Stimulated activated effector memory CD8-positive, alpha-beta T cell treated with anti-CD3 and anti-CD28 coated beads, Interleukin-12 subunit alpha, Interleukin-12 subunit beta, amount 100 ng/mL, for 72 hours (primary cell): ENCODE measurements around the gene TPPP3.

Experiments
- ATAC-seq: fragments of 150-1000 bp; cut with Tn5 transposase; 2 replicates; pipeline ENCODE4 v1.10.0; 2021
- DNase-seq, 2 donors: peaks; one replicate each; pipeline ENCODE4 v3.0.0; 2021 to 2022; ENCODE audit warnings: low spot score in 2 of 2
- H3K27ac Mint-ChIP-seq: one replicate; pipeline ENCODE4 v1.8.0; 2022; ENCODE audit warnings: mild to moderate bottlenecking, mixed read lengths
- H3K36me3 Mint-ChIP-seq: one replicate; pipeline ENCODE4 v1.8.0; 2022; ENCODE audit warnings: mild to moderate bottlenecking, mixed read lengths
- H3K4me1 Mint-ChIP-seq: one replicate; pipeline ENCODE4 v1.8.0; 2022; ENCODE audit warnings: mixed read lengths
- H3K4me3 Mint-ChIP-seq: one replicate; pipeline ENCODE4 v1.8.0; 2022; ENCODE audit warnings: mild to moderate bottlenecking, mixed read lengths
- H3K9me3 Mint-ChIP-seq: one replicate; pipeline ENCODE4 v1.8.0; 2022; ENCODE audit warnings: mixed read lengths

Gene TPPP3

DNA sequence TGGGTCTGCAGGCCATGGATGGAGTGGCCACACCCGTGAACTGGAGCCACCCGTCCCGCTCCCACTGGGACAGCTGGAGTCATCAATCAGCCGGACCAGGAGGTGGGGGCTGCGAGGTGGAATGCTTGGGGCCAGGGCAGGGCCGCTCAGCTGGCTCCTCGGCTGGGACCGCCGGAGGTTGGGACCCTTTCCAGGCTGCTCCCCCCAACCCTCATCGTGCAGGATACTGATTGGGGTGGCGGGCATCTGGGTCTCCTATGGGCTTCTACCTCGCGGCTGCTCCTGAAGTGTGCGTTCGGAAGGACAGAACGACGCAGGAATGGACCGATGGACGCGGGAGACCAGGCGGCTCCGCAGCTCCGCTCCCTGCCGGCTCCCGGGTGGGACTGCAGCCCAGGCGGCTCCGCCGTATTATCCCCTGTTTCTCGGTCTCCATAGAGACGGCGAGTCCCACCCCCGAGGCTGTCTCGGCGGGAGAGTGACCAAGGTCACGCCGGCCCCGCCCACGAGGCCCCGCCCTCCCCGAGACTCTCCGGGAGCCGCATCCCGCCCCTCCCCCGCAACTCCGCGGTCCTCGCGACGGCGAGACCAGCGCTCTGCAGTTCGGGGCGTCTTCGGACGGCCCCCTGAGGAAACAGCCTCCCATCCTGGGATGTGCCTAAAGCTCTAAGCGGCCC is at the start of gene TPPP3:
TPPP3 (minus strand) TSS at position 388 of the 677 bp plus-strand sequence. CDS start 2,387 bp downstream, outside the sequence.
- peak within 1 kb of the TSS; percentile 72 for H3K4me3 Mint-ChIP-seq
- ATAC-seq = peak; percentile 59
- peak in 1 of 2 donors; percentile 33 for DNase-seq
- H3K9me3 Mint-ChIP-seq = no peaks in the 10 kb centered on the region
- H3K27ac Mint-ChIP-seq = peak within 1 kb of the TSS; percentile 54
- H3K4me1 Mint-ChIP-seq = peaks cover 9% of the 10 kb centered on the region
- peaks cover 5% of the 10 kb centered on the region for H3K36me3 Mint-ChIP-seq

DNA sequence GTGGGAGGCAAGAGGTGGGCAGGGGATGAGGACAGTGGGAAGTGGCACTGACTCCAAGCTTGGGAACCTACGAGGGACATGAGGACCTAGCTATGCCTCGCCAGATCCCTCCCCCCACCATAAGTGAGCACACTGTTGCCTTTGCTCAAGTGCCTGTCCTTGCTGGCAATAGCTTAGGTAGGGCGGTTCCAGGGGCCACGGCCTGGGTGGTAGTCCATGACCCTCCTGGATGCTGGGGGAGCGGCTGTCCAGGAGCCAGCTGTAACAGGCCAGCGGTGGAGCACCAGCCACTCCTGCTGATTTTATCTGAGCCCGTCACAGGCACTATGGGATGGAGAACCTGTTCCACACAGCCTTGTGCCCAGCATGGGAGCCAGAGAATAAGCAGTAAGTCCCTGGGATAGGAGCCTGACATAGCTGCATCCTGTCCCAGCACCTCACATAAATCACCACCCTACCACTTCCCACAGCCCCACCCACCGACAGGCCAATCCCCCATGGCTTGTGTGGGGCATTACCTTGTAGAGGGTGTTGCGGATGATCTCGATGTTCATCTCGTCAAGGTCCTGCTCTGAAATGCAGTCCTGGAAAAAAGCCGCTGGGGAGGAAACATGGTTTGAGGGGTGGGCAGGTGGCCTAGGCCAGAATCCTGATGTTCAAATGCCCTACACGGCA is 49.4 kb upstream of the TPPP3 start:
- H3K4me3 Mint-ChIP-seq = no peak overlapping the region
- H3K9me3 Mint-ChIP-seq = no peaks in the 10 kb centered on the region
- H3K4me1 Mint-ChIP-seq = peaks cover 28% of the 10 kb centered on the region
- no peak for ATAC-seq
- H3K36me3 Mint-ChIP-seq = peaks cover 31% of the 10 kb centered on the region
- no peak overlapping the region for H3K27ac Mint-ChIP-seq
- no peak for DNase-seq

DNA sequence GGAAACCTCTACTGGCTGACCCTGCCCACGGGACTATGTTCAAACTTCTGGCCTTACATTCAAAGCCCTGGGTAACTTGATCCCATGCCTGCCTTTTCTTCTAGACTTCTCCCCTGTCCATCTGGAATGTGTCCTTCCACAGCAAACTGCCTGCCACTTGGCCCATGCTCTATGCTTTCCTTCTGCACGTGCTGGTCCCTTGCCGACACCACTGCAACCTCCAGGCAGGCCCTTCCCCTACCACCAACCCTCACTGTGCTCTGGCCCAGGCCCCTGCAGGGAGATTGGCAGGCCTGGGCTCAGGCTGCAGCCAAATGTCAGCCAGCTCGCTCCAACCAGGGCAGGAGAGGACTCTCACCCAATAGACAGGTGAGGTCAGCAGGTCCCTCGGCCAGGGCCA is 48.6 kb upstream of the TPPP3 start:
- H3K4me3 Mint-ChIP-seq = no peak overlapping the region

DNA sequence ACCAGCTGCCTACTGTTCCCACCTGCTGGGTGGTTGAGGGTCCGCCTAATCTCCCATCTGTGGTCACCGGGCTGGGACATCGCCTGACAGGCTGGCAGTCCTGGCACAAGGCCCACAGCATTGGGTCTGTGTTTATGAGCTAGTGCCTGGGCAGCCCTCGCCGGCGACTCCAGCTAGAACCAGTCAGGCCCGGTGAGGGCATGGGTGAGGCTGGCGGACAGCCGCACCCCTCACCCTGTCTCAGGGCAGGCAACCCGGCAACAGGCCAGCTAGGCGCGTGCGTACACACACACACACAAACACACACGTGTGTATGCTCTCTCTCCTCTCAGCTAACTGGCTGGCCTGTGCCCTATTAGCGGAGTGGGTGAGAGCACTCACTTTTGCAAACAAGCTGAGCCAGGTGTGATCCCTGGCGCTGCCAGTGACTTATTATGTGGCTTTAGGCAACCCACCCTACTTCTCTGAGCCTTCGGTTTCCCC is 48.0 kb upstream of the TPPP3 start:
- H3K4me3 Mint-ChIP-seq = no peak overlapping the region
- ATAC-seq (no peak), DNase-seq (no peak)
- H3K9me3 Mint-ChIP-seq = no peaks in the 10 kb centered on the region
- H3K4me1 Mint-ChIP-seq = peaks cover 28% of the 10 kb centered on the region
- peaks cover 35% of the 10 kb centered on the region for H3K36me3 Mint-ChIP-seq
- H3K27ac Mint-ChIP-seq = peak overlapping the region; percentile 63

More for the DNA sequence above, 48.6 kb upstream of the TPPP3 start:
- ATAC-seq (no peak), DNase-seq (no peak)
- Mint-ChIP-seq H3K27ac (peak overlapping the region; percentile 63), H3K4me1 (peaks cover 31% of the 10 kb centered on the region), H3K36me3 (peaks cover 35% of the 10 kb centered on the region), H3K9me3 (no peaks in the 10 kb centered on the region)

DNA sequence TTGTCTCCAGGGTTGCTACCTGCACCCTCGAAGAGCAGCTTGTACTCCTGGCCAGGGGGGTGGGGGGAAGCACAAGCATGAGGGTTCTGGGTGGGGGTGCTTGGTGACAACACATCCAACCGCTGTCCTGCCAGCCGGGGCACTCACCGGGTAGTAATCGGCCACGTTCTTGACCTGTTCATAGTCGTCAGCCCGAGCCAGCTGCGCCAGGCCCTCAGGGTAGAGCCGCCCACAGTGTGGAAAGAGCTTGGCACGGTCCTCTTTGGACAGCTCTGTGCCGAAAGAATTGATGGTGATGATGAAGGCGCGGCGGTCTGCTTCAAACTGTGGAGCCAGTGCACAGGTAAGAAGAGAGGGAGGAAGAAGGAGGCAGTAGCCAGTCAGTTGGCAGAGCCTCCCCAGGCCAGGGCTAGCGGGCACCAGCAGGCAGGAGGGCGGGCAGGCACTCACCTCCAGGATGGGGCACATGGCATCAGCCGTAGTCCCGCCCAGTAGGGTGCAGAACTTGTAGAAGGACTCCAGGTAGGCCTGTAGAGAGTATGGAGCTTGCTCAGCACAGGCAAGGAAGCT is 45.6 kb upstream of the TPPP3 start:
- peaks cover 33% of the 10 kb centered on the region for H3K36me3 Mint-ChIP-seq
- no peak overlapping the region for H3K4me3 Mint-ChIP-seq
- peak overlapping the region; percentile 88 for H3K27ac Mint-ChIP-seq
- DNase-seq (no peak), ATAC-seq (no peak)
- no peaks in the 10 kb centered on the region for H3K9me3 Mint-ChIP-seq
- H3K4me1 Mint-ChIP-seq = peaks cover 26% of the 10 kb centered on the region

DNA sequence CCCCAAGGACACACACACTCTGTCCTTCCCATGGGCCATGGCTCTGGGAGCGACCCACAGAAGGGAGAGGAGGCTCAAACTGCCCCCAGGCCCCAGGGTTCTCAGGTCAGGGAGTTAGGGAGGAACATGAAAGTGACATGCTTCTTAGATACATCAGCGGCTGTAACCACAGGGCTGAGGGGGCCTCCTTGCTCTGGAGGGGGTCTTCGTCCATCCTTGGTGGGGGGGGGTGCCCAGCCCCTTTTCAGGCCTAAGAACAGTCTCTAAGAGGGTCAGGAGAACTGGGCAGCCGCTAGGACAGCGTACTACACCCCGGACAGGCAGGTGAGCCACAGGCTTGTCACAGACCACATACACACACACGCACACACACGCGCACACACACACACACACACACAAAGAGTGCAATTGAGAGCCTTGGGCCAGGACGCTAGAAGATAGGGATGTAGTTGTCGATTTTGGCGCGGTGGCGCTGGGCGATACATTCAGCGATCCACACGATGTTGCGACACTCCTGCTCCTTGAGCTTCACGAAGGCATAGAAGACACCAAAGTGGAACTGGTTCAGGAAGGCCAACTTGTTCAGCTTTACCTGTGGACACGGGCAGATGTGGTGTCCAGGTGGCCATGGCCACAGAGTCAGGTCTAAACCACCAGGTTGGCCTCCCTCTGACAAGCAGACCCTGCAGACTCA is 44.9 kb upstream of the TPPP3 start:
- DNase-seq = no peak
- H3K4me1 Mint-ChIP-seq = peaks cover 26% of the 10 kb centered on the region
- peak overlapping the region; percentile 88 for H3K27ac Mint-ChIP-seq
- peaks cover 31% of the 10 kb centered on the region for H3K36me3 Mint-ChIP-seq
- no peaks in the 10 kb centered on the region for H3K9me3 Mint-ChIP-seq
- no peak for ATAC-seq
- H3K4me3 Mint-ChIP-seq = peak overlapping the region; percentile 34

DNA sequence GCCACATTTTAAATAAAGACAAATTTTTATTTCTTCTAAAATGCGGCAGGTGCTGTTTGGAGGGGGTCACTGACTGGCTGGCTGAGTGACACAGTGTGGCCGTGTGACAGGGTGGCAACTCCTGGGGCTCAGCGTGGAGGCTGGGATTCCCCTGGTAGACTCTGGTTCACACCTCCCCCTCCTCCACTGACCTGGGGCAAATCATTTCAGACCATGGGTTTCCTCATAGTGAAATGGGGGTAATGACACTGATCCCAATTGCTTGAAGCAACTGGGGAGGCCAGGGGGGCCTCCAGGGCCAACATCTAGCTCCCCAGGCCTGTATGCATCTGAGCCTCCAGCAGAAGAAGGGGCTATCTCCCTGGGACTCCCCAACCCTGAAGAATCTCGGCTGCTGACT is 44.2 kb upstream of the TPPP3 start:
- ATAC-seq (peak; percentile 89), DNase-seq (peak in 1 of 2 donors; percentile 68)
- Mint-ChIP-seq H3K9me3 (no peaks in the 10 kb centered on the region), H3K36me3 (peaks cover 31% of the 10 kb centered on the region), H3K27ac (peak overlapping the region; percentile 88), H3K4me3 (peak overlapping the region; percentile 34), H3K4me1 (peaks cover 26% of the 10 kb centered on the region)

DNA sequence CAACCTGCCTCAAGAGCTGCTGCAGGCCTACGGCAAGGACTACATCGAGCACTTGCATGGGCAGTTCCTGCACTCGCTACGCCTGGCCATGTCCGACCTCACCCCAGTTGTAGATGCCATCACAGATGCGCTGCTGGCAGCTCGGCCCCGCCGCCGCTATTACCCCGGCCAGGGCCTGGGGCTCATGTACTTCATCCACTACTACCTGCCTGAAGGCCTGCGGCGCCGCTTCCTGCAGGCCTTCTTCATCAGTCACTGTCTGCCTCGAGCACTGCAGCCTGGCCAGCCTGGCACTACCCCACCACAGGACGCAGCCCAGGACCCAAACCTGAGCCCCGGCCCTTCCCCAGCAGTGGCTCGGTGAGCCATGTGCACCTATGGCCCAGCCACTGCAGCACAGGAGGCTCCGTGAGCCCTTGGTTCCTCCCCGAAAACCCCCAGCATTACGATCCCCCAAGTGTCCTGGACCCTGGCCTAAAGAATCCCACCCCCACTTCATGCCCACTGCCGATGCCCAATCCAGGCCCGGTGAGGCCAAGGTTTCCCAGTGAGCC is 43.4 kb upstream of the TPPP3 start:
- no peaks in the 10 kb centered on the region for H3K9me3 Mint-ChIP-seq
- H3K27ac Mint-ChIP-seq = peak overlapping the region; percentile 88
- ATAC-seq (no peak), DNase-seq (no peak)
- peaks cover 28% of the 10 kb centered on the region for H3K36me3 Mint-ChIP-seq
- H3K4me1 Mint-ChIP-seq = peaks cover 26% of the 10 kb centered on the region
- no peak overlapping the region for H3K4me3 Mint-ChIP-seq

DNA sequence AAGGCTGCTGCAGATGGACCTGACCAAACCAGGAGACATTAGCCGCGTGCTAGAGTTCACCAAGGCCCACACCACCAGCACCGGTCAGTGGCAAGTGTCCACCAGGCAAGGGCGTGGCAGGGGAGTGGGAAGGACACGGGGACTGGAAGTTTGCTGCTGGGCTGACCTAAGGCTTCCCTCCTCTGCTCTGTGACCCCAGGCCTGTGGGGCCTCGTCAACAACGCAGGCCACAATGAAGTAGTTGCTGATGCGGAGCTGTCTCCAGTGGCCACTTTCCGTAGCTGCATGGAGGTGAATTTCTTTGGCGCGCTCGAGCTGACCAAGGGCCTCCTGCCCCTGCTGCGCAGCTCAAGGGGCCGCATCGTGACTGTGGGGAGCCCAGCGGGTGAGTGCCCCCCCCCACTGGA is 42.5 kb upstream of the TPPP3 start:
- Mint-ChIP-seq H3K36me3 (peaks cover 25% of the 10 kb centered on the region), H3K27ac (no peak overlapping the region)
- no peak for ATAC-seq

DNA sequence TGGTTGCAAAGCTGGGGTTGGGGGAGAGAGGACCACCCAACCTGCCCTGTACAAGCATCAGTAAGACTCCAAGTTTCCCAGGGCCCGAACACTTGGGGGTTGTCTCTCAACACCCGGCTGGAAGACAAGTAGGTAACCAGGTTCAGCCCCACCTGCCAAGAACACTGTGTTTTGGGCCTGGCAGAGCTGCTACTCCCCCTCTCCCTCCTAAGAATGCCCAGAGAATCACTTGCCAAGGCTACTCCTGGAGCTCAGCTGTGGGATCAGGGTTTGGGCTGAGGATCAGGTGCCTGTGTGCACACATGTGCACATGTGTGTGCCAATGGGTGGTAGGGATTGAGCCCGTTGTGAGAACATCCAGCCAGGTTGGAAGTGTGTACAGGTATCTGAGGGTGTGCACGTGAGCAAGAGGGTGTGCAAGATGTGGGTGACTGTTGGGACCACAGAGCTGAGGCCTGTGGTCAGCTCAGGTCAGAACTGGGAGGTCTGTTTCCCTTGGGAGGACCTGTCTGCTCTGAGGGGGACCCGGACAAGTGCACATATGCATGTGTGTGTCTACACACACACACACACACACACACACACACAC is 39.9 kb upstream of the TPPP3 start:
- H3K4me3 Mint-ChIP-seq = no peak overlapping the region
- peaks cover 25% of the 10 kb centered on the region for H3K4me1 Mint-ChIP-seq
- H3K9me3 Mint-ChIP-seq = no peaks in the 10 kb centered on the region
- ATAC-seq (no peak), DNase-seq (no peak)
- H3K36me3 Mint-ChIP-seq = peaks cover 10% of the 10 kb centered on the region
- peak overlapping the region; percentile 24 for H3K27ac Mint-ChIP-seq

More for the DNA sequence above, 42.5 kb upstream of the TPPP3 start:
- no peak for DNase-seq
- H3K4me3 Mint-ChIP-seq = no peak overlapping the region
- peaks cover 26% of the 10 kb centered on the region for H3K4me1 Mint-ChIP-seq
- H3K9me3 Mint-ChIP-seq = no peaks in the 10 kb centered on the region

DNA sequence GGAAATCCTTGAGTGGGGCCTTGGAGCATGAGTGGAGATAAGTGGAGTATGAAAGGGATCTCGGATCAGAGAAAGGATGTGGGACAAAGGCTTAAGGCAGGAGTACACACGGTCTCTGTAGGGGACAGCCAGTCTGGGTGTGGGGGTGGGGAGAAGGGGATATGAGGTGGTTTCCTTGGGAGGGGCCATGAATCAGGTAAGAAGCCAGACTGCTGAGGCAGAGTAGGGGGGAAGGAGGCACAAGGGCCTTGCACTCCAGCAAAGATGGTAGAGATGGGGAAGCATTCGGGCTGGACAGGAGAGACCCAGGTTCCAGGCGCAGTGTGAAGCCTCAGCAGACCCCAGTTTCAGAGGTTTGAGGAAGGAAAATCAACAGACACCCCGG is 39.2 kb upstream of the TPPP3 start:
- Mint-ChIP-seq H3K4me3 (no peak overlapping the region), H3K9me3 (no peaks in the 10 kb centered on the region), H3K4me1 (peaks cover 20% of the 10 kb centered on the region), H3K27ac (peak overlapping the region; percentile 32), H3K36me3 (peaks cover 2% of the 10 kb centered on the region)
- no peak for ATAC-seq
- DNase-seq = no peak

DNA sequence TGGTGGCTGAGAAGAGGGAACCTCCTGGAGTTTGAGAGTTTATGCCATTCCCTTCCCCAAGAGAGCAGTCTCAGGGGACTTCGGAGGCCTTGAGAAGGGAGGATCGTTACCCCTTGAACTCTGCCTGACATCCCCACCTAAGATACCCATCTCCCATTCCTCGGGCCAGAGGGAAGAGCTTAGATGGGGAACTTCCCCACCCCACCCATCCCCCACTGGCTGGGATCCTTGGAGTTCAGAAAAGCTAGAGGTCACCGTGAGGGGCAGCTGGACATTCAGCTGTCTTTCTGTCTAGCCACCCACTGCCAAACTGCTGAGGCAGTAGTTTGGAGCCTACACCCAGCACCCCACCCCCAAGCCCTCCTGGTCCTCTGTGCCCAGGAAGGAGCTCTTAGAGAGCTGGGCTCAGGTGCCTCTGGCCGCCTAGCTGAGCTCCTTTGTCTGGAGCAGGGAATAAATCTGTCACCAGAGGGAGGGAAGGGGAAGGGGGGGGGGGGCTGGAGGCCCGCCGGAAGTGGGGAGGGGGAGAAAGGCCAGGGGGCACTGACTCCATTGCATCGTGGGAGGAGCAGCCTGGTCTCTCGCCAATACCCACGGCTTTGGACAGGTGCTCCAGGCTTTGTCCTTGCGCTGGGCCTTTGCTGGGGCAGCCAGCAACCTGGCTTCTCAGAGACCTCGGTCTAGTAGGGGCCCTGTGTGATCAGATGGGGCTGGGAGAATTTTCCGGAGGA is 38.6 kb upstream of the TPPP3 start:
- ATAC-seq (no peak), DNase-seq (no peak)
- Mint-ChIP-seq H3K36me3 (no peaks in the 10 kb centered on the region), H3K9me3 (no peaks in the 10 kb centered on the region), H3K4me3 (peak overlapping the region; percentile 26), H3K4me1 (peaks cover 14% of the 10 kb centered on the region), H3K27ac (peak overlapping the region; percentile 32)

DNA sequence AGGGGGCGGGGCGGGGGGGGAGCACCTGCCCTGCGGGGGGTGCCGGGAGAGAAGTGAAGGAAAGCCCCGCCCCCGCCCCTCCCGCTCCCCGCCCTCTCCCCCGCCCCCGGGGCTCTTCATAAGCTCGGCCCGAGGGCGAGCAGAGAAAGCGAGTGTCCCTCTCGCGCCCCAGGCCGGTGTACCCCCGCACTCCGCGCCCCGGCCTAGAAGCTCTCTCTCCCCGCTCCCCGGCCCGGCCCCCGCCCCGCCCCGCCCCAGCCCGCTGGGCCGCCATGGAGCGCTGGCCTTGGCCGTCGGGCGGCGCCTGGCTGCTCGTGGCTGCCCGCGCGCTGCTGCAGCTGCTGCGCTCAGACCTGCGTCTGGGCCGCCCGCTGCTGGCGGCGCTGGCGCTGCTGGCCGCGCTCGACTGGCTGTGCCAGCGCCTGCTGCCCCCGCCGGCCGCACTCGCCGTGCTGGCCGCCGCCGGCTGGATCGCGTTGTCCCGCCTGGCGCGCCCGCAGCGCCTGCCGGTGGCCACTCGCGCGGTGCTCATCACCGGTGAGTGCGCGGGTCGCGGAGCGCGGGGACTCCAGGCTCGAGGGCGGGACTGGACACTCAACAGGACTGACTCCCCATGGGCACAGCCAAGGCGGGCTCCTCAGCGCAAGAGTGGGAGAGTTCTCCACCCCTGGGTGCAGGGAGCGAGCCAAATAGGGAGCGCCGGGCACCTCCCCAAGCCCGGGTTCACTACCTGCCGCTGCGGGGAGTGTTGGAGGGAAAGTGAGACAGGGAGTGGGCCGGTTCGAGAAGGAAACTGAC is 37.9 kb upstream of the TPPP3 start, which contains the start of gene HSD11B2:
HSD11B2 (plus strand) TSS at position 145 of the 798 bp plus-strand sequence; CDS start at position 273, 128 bp downstream.
- peak within 1 kb of the TSS; percentile 75 for H3K4me3 Mint-ChIP-seq
- no peaks in the 10 kb centered on the region for H3K9me3 Mint-ChIP-seq
- peak in 1 of 2 donors; percentile 61 for DNase-seq
- peaks cover 11% of the 10 kb centered on the region for H3K4me1 Mint-ChIP-seq
- no peak within 1 kb of the TSS for H3K27ac Mint-ChIP-seq
- peak; percentile 61 for ATAC-seq
- H3K36me3 Mint-ChIP-seq = no peaks in the 10 kb centered on the region
